Cardiac septum (tissue), 1 donor: Measurements from ENCODE around the gene AKT1S1. TPM values are rescaled to one million over a fixed set of nuclear protein-coding genes. Genes with fewer than 3 reads are reported as not detected.

ENCODE experiments used
- DNase-seq: peaks from one replicate; pipeline ENCODE4 v3.0.0-alpha.2; 2020; ENCODE audit warnings: low spot score
- intact Hi-C: fragments of 100-400 bp; cut with DNase I; formaldehyde crosslinking; loops from one replicate; pipeline ENCODE4 v1.14.0; 2022
- total RNA-seq: library from RNA; stranded (reverse); fragmentation: NEBNext Ultra II Directional; extraction: Animal tissue kit (Norgen Biotek cat#: 25700); gene quantifications from one replicate; pipeline ENCODE4 v1.2.1, GENCODE V29; 2021
- donor health status: DM: no; HTN: no; CAD: no.

The AKT1S1 gene
- total RNA-seq, 1 donor from 2014 or later, result 35.8 TPM

- intact Hi-C loops, result no loop called here
- DNase-seq, result no peak
Measured at GRCh38 chr19:49858088-49858985, 18.8 kb downstream of the AKT1S1 start.

GRCh38 chr19:49857838-49858087 lies 19.4 kb downstream of the AKT1S1 start:
- intact Hi-C loops, result no loop called here
- DNase-seq, result no peak

- intact Hi-C loops, result no loop called here
- no peak for DNase-seq
Measured at GRCh38 chr19:49857061-49857837, 19.9 kb downstream of the AKT1S1 start.

GRCh38 chr19:49856574-49857021 lies 20.6 kb downstream of the AKT1S1 start:
- intact Hi-C loops, result no loop called here
- DNase-seq, result no peak

- DNase-seq, result no peak
- intact Hi-C loops, result no loop called here
Measured at GRCh38 chr19:49855676-49856573, 21.2 kb downstream of the AKT1S1 start.

- no peak for DNase-seq
- intact Hi-C loops, result no loop called here
Measured at GRCh38 chr19:49855277-49855675, 21.9 kb downstream of the AKT1S1 start.

- intact Hi-C loops, result no loop called here
- DNase-seq, result no peak
Measured at GRCh38 chr19:49854378-49855263, 22.5 kb downstream of the AKT1S1 start.

- intact Hi-C loops, result no loop called here
- no peak for DNase-seq
Measured at GRCh38 chr19:49853852-49854377, 23.2 kb downstream of the AKT1S1 start.

GRCh38 chr19:49852631-49853126 lies 24.5 kb downstream of the AKT1S1 start:
- no peak for DNase-seq
- intact Hi-C loops, result no loop called here

GRCh38 chr19:49851456-49852259 lies 25.5 kb downstream of the AKT1S1 start:
- DNase-seq, result no peak
- intact Hi-C loops, result loop anchor here (2.0 kb wide), 1 partner anchor 39 kb away; the partner anchor contains the start of gene FUZ

GRCh38 chr19:49850487-49851342 lies 26.4 kb downstream of the AKT1S1 start, which contains the start of gene PTOV1:
Gene PTOV1, plus strand, starts transcription at chr19:49851159.
- peak; percentile 97 for DNase-seq
- intact Hi-C loops, result loop anchor here (2.0 kb wide), 1 partner anchor 38 kb away; the partner anchor contains the start of gene FUZ

GRCh38 chr19:49850221-49850486 lies 27.0 kb downstream of the AKT1S1 start:
- intact Hi-C loops, result loop anchor here (2.0 kb wide), 1 partner anchor 37 kb away; the partner anchor contains the start of gene FUZ
- DNase-seq, result no peak

GRCh38 chr19:49849433-49850220 lies 27.5 kb downstream of the AKT1S1 start:
- no peak for DNase-seq
- intact Hi-C loops, result loop anchor here (2.0 kb wide), 1 partner anchor 37 kb away; the partner anchor contains the start of gene FUZ

- intact Hi-C loops, result no loop called here
- DNase-seq, result no peak
Measured at GRCh38 chr19:49848938-49849337, 28.2 kb downstream of the AKT1S1 start.

GRCh38 chr19:49847731-49848696 lies 29.1 kb downstream of the AKT1S1 start:
- DNase-seq, result no peak
- intact Hi-C loops, result no loop called here
